Colon (tissue), 2 donors: ENCODE data around the gene AMER1.

Experiments used
- FAIRE-seq: peaks from 2 replicates; lab custom pipeline; 2012; peaks lifted over from hg19 to GRCh38; lab: Jason Lieb, UNC
- donor health status: control.
- donor health status: control.

AMER1 gene

DNA sequence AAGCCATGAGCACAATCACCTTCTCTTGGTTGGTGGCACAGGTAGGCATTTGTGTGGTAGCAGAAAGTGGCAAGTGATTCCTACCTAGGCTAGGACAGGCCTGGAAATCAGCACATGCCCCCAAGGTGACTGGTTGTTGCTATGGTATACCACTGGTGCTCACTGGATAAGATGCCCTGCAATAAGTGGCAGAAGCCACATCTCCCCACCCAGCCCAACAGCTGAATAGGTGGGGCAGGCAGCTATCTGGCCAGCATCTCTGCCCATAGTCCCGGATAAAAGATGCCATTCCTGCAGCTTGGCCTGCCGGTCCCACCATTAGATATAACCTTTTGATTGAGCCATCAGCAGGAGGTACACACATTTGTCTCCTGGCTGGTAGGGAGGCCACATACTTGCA is 21.1 kb downstream of the AMER1 start:
- no peak for FAIRE-seq

DNA sequence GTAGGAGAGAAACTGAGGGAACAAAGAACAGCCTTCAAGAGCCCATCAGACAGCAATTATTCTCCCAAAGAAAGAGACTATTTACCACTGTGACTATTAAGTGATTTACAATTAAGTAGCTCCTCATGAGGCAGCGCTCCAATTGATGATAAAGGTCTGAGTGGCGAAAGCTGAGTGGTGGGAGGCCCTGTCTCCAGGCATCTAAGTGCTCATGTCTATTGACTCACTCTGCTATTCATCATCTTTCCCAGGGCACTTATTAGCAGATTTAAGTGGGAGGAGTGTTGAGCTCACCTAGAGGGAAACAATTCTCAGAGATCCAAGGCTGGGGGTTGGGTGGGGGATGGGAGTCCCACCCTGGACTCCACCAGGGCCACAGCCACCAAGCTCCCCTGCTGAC is 23.3 kb downstream of the AMER1 start:
- no peak for FAIRE-seq

DNA sequence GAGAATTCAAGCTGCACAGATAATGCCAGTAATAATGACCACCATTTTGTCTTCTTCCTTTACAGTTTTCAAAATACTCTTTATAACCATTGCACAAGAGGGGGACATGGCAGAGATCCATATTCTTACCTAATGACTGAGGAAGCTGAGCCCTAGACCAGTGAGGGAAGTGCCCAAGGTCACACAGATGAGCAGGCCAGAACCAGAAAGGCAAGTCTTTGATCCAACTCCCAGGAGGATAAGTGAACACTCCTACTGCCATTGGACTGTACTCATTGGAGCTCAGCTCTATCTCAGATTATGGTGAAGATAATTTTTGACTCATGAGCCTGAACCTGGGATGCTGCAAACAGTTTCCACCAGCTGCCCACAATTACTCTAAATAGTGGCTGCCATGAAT is 28.6 kb downstream of the AMER1 start:
- no peak for FAIRE-seq

DNA sequence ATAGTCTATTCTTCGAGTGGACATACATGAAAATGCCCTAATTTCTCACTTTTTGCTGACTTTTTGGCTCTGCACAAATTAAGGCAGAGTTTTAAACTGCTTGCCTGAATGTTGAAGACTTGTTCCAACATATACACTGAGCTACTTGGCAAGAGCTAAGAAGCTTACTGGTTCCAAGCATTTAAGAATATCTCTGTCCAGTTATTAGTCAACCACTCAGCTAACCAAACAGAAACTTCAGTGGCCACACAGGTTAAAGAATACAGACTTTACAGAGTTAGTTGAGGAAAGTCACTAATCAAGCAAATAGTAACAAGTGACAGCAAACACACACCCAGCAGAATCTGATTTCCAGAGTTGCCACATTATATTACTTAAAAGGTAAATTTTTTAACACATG is 35.5 kb downstream of the AMER1 start:
- no peak for FAIRE-seq

DNA sequence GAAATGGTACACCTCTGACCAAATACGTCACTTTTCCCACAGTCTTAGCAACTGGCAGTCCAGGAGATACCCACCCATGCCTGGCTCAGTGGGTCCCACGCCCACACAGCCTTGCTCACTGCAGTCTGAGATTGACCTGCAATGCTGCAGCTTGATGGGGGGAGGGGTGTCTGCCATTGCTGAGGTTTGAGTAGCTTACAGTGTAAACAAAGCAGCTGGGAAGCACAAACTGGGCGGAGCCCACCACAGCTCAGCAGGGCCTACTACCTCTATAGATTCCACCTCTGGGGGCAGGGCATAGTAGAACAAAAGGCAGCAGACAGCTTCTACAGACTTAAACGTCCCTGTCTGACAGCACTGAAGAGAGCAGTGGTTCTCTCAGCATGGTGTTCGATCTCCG is 52.7 kb downstream of the AMER1 start:
- no peak for FAIRE-seq

DNA sequence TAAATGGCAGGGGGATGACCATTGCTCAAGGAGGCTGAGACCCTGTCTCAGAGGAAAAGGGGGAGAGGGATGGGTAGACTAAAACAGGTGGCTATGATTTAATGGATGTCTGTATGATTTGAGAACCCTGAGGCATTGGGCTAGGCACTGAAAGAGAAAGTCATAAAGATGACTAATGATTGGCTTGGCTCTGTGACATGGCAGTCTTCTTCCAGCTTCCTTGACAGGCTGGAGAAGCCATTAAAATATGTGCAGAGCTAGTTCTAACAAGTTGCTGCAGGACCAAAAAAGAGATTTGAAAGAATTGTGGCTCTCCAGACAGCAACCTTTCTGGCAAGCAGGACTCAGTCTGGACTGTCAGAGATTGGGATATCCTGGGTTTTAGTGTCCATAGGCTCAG is 53.6 kb downstream of the AMER1 start:
- no peak for FAIRE-seq

DNA sequence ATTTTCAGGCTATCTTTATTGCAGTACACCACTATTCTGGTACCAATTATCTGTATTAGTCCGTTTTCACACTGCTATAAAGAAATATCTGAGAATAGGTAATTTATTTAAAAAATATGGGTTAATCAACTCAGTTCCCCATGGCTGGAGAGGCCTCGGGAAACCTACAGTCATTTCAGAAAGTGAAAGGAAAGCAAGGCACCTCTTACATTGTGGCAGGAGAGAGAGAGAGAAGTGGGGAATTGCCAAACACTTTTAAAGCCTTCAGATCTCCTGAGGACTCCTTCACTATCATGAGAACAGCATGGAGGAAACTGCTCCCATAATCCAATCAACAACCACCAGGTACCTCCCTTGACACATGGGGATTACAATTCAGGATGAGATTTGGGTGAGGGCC is 54.7 kb downstream of the AMER1 start:
- no peak for FAIRE-seq
